G401 (cell line): ENCODE measurements around the gene ADRA2B. TPM values are rescaled to one million over a fixed set of nuclear protein-coding genes. Genes with fewer than 3 reads are reported as not detected.

Source experiments
- total RNA-seq: library from RNA; depleted of rRNA; stranded (reverse); fragments of >200 nt; shearing (Covaris generic); gene quantifications from 2 replicates; pipeline ENCODE4 v1.2.3, GENCODE V29; 2014; rRNA removed

The ADRA2B gene
- total RNA-seq, 1 experiment from 2014 or later = not detected

Other genes with a start within 250 kb of the ADRA2B start
- gene ANKRD36C, start 124.7 kb downstream of the ADRA2B start, total RNA-seq = 6.6 and 15.6 TPM in 2 replicates
- gene GPAT2, start 81.7 kb downstream of the ADRA2B start, total RNA-seq = not detected in 2 replicates
- 2.6 TPM in 1 of 2 replicates, not detected in the other for gene ASTL, start 21.9 kb upstream of the ADRA2B start, total RNA-seq
- 37.2 and 44.4 TPM in 2 replicates for gene DUSP2, start 28.9 kb upstream of the ADRA2B start, total RNA-seq
- 117 and 144 TPM in 2 replicates for gene STARD7, start 92.3 kb upstream of the ADRA2B start, total RNA-seq
- gene TMEM127, start 149.4 kb upstream of the ADRA2B start, total RNA-seq = 6.9 and 8.1 TPM in 2 replicates
- gene CIAO1, start 149.7 kb upstream of the ADRA2B start, total RNA-seq = 120 and 126 TPM in 2 replicates
- 79.0 and 89.2 TPM in 2 replicates for gene SNRNP200, start 189.0 kb upstream of the ADRA2B start, total RNA-seq
- gene ITPRIPL1, start 208.7 kb upstream of the ADRA2B start, total RNA-seq = 26.8 and 32.3 TPM in 2 replicates
- 55.2 and 56.8 TPM in 2 replicates for gene NCAPH, start 219.2 kb upstream of the ADRA2B start, total RNA-seq